HG03025 (cell line): ENCODE data around the gene NFIB.

ENCODE experiments used
- ATAC-seq: cut with Tn5 transposase; IDR thresholded peaks from one replicate; pipeline ENCODE4 v1.9.1; 2021; ENCODE audit warnings: mild to moderate bottlenecking, moderate library complexity; ENCODE audit not compliant: unreplicated experiment, low FRiP score

Gene NFIB

GRCh38 chr9:14251154-14252071 lies 62.5 kb downstream of the NFIB start:
- ATAC-seq = no peak

- no peak for ATAC-seq
Observed at GRCh38 chr9:14250794-14251153, 63.2 kb downstream of the NFIB start.

- ATAC-seq = no peak
Observed at GRCh38 chr9:14249527-14249926, 64.4 kb downstream of the NFIB start.

- no peak for ATAC-seq
Observed at GRCh38 chr9:14248149-14248548, 65.8 kb downstream of the NFIB start.

GRCh38 chr9:14247577-14247976 lies 66.4 kb downstream of the NFIB start:
- ATAC-seq = no peak

GRCh38 chr9:14246951-14247350 lies 67.0 kb downstream of the NFIB start:
- ATAC-seq = no peak

GRCh38 chr9:14245901-14246525 lies 67.9 kb downstream of the NFIB start:
- no peak for ATAC-seq

- no peak for ATAC-seq
Observed at GRCh38 chr9:14243514-14244042, 70.4 kb downstream of the NFIB start.

GRCh38 chr9:14242150-14242805 lies 71.7 kb downstream of the NFIB start:
- no peak for ATAC-seq

- no peak for ATAC-seq
Observed at GRCh38 chr9:14240537-14240936, 73.4 kb downstream of the NFIB start.

- no peak for ATAC-seq
Observed at GRCh38 chr9:14238518-14238917, 75.4 kb downstream of the NFIB start.

GRCh38 chr9:14238079-14238478 lies 75.9 kb downstream of the NFIB start:
- ATAC-seq = no peak

GRCh38 chr9:14236591-14236990 lies 77.3 kb downstream of the NFIB start:
- no peak for ATAC-seq

- ATAC-seq = no peak
Observed at GRCh38 chr9:14232111-14232510, 81.8 kb downstream of the NFIB start.

GRCh38 chr9:14231196-14231990 lies 82.5 kb downstream of the NFIB start:
- ATAC-seq = no peak

GRCh38 chr9:14228602-14229001 lies 85.3 kb downstream of the NFIB start:
- ATAC-seq = no peak

GRCh38 chr9:14226855-14227532 lies 86.9 kb downstream of the NFIB start:
- ATAC-seq = no peak

GRCh38 chr9:14223081-14223480 lies 90.9 kb downstream of the NFIB start:
- ATAC-seq = no peak

- no peak for ATAC-seq
Observed at GRCh38 chr9:14222149-14222835, 91.6 kb downstream of the NFIB start.
